Ectodermal cell (in vitro differentiated cells): ENCODE data around the gene GXYLT2.

Experiments used
- H3K27ac ChIP-seq: 2 replicates; pipeline ENCODE4 v1.7.0; 2013; ENCODE audit warnings: mild to moderate bottlenecking, low read depth, low read length; ENCODE audit not compliant: insufficient read depth, poor library complexity, severe bottlenecking
- H3K27me3 ChIP-seq: 2 replicates; pipeline ENCODE4 v1.7.0; 2013; ENCODE audit warnings: mild to moderate bottlenecking, low read length; ENCODE audit not compliant: insufficient read depth, control insufficient read depth, poor library complexity, severe bottlenecking
- H3K36me3 ChIP-seq: one replicate; pipeline ENCODE4 v1.7.0; 2013; ENCODE audit warnings: low read length; ENCODE audit not compliant: control insufficient read depth, insufficient read depth
- H3K4me1 ChIP-seq: one replicate; pipeline ENCODE4 v1.7.0; 2013; ENCODE audit warnings: low read length; ENCODE audit not compliant: control insufficient read depth, insufficient read depth
- H3K4me3 ChIP-seq: 2 replicates; pipeline ENCODE4 v1.7.0; 2013; ENCODE audit warnings: low read depth, low read length, control low read depth; ENCODE audit not compliant: insufficient read depth
- H3K9me3 ChIP-seq: 2 replicates; pipeline ENCODE4 v1.7.0; 2013; ENCODE audit warnings: mild to moderate bottlenecking, low read length, moderate library complexity; ENCODE audit not compliant: control insufficient read depth
- WGBS, 2 experiments: methylation state at CpG; one replicate each; pipeline ENCODE4 v1.1.7; 2013; ENCODE audit warnings: missing lambda C conversion rate in 2 of 2; 5-methylcytosine and 5-hydroxymethylcytosine counted together

The GXYLT2 gene

DNA sequence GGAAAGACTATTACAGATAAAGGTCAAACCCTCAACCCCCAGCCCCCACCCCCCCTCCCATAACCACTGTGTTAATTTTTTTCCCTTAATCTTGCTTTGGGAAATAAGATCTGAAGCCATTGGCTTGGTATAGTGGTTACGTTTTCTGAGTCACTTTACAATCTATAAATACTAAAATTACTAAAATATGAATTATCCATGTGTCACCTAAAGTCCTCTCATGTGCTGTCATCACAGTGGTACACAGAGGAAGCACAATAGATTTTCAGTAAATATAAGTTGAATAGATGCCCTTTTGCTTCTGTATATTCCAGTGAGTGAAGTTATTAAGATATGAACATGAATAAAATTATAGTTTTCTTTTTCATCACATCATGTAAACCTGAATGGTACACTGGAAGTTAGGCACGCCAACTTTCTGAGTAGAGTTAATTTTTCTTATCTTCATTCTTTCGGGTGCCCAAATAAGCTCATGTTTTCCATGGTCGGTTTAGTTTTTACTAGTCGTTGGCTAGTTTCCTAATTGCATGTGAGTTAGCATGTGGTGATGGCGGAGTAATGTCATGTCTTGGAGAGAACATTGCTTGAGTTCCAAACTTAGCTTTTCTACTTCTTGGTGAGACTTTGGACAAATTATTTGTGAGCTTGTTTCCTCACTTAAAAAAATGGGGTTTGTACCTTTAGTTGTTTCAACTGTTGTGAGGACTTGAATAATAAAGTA lies 120.3 kb downstream of the GXYLT2 start:
- H3K4me3 ChIP-seq, result no peak overlapping the region
- WGBS, 2 experiments, result 83 to 90% methylated on average over 5 to 6 of the region's 6 CpGs
- no peaks in the 10 kb centered on the region for H3K27me3 ChIP-seq
- H3K9me3 ChIP-seq, result no peaks in the 10 kb centered on the region
- no peak overlapping the region for H3K27ac ChIP-seq
- peaks cover 13% of the 10 kb centered on the region for H3K36me3 ChIP-seq
- H3K4me1 ChIP-seq, result no peaks in the 10 kb centered on the region

GRCh38 chr3:73009008-73009407 lies 121.2 kb downstream of the GXYLT2 start:
- H3K36me3 ChIP-seq, result peaks cover 13% of the 10 kb centered on the region
- WGBS, 2 experiments, result 90 to 93% methylated on average over 4 of the region's 4 CpGs
- H3K9me3 ChIP-seq, result no peaks in the 10 kb centered on the region
- H3K27ac ChIP-seq, result no peak overlapping the region
- no peaks in the 10 kb centered on the region for H3K4me1 ChIP-seq
- no peaks in the 10 kb centered on the region for H3K27me3 ChIP-seq
- no peak overlapping the region for H3K4me3 ChIP-seq

DNA sequence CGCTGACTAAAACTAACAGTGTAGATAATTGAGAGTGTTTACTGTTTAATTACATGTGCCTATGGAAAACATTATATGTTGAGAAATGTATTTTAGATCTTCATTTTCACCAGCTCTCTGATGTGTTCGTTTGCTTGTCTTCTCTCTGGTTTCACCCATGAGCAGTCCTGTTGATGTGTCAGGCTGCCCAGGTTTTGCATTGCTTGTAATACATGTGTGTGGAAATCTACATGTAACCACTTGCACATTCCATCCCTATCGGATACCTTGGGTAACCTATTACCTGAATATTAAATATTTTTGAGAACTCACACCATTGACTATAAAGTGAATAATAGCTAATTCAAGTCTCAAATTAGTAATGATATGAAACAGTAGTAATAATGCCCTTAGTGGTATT lies 121.9 kb downstream of the GXYLT2 start:
- Histone ChIP-seq H3K36me3 (peaks cover 18% of the 10 kb centered on the region), H3K27ac (no peak overlapping the region), H3K4me1 (no peaks in the 10 kb centered on the region), H3K4me3 (no peak overlapping the region), H3K9me3 (no peaks in the 10 kb centered on the region), H3K27me3 (no peaks in the 10 kb centered on the region)
- 96 to 100% methylated on average over 1 to 2 of the region's 3 CpGs for WGBS, 2 experiments

- H3K9me3 ChIP-seq, result no peaks in the 10 kb centered on the region
- H3K4me1 ChIP-seq, result no peaks in the 10 kb centered on the region
- H3K36me3 ChIP-seq, result peaks cover 20% of the 10 kb centered on the region
- H3K4me3 ChIP-seq, result no peak overlapping the region
- H3K27ac ChIP-seq, result no peak overlapping the region
- no peaks in the 10 kb centered on the region for H3K27me3 ChIP-seq
- WGBS, 2 experiments, result 93% methylated on average over 6 of the region's 6 CpGs
Measured at GRCh38 chr3:73010158-73010557, 122.3 kb downstream of the GXYLT2 start.

DNA sequence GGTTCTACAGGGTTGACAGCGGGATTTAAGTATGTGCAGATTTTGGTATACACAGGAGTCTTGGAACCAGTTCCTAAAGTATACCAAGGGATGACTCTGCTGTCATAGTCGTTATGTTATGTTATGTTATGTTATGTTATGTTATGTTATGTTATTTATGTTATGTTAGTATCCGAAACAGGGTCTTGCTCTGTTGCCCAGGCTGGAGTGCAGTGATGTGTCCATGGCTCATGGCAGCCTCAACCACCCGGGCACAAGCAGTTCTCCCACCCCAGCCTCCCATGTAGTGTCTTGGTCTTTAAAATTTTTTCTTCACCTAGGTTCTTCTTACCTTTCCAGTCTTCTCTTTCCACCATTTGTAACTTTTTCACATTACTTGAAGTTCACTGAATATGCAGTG lies 130.5 kb downstream of the GXYLT2 start:
- 89 to 93% methylated on average over 4 of the region's 4 CpGs for WGBS, 2 experiments
- H3K36me3 ChIP-seq, result peaks cover 7% of the 10 kb centered on the region
- no peak overlapping the region for H3K27ac ChIP-seq
- no peaks in the 10 kb centered on the region for H3K27me3 ChIP-seq
- no peaks in the 10 kb centered on the region for H3K4me1 ChIP-seq
- H3K9me3 ChIP-seq, result no peaks in the 10 kb centered on the region
- no peak overlapping the region for H3K4me3 ChIP-seq

- H3K4me1 ChIP-seq, result no peaks in the 10 kb centered on the region
- WGBS, 2 experiments, result 88 to 92% methylated on average over 2 of the region's 5 CpGs
- H3K4me3 ChIP-seq, result no peak overlapping the region
- H3K27me3 ChIP-seq, result no peaks in the 10 kb centered on the region
- H3K9me3 ChIP-seq, result no peaks in the 10 kb centered on the region
- no peak overlapping the region for H3K27ac ChIP-seq
- peaks cover 7% of the 10 kb centered on the region for H3K36me3 ChIP-seq
Measured at GRCh38 chr3:73018790-73019441, 131.1 kb downstream of the GXYLT2 start.

- Histone ChIP-seq H3K36me3 (no peaks in the 10 kb centered on the region), H3K4me3 (no peak overlapping the region), H3K9me3 (no peaks in the 10 kb centered on the region), H3K27me3 (no peaks in the 10 kb centered on the region), H3K27ac (no peak overlapping the region), H3K4me1 (no peaks in the 10 kb centered on the region)
- WGBS, 2 experiments, result 59 to 65% methylated on average over 1 to 2 of the region's 4 CpGs
Measured at GRCh38 chr3:73021301-73021835, 133.5 kb downstream of the GXYLT2 start.

GRCh38 chr3:73024836-73025235 lies 137.0 kb downstream of the GXYLT2 start:
- Histone ChIP-seq H3K27ac (no peak overlapping the region), H3K27me3 (no peaks in the 10 kb centered on the region), H3K4me1 (no peaks in the 10 kb centered on the region), H3K36me3 (no peaks in the 10 kb centered on the region), H3K4me3 (no peak overlapping the region), H3K9me3 (no peaks in the 10 kb centered on the region)

DNA sequence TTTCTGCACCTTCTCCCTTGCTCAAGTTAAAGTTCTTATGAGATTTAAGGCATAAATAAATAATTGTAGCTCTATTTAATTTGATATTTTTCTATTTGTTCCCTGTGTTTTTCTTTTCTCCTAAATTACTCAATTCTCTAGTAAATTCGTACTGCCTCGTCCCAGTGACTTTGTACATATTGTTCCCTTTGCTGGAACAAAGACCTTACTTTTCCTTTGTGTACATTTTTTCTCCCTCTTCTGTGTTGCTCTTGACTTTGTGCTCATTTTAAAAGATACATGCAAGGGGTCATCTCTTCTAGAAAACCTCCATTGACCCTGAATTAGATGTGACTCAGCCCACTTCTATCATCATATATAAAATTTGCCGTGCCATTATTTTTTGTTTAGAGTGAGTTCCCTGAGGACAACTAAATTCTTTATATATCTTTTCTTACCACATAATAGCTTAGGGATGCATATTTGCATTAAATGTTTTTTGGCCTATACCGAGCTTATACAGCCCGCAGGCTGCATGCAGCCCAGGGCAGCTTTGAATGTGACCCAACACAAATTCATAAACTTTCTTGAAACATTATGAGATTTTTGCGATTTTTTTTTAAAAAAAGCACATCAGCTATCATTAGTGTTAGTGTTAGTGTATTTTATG lies 138.4 kb downstream of the GXYLT2 start:
- WGBS, 2 experiments, result 84 to 86% methylated on average over 4 to 6 of the region's 6 CpGs
- no peaks in the 10 kb centered on the region for H3K36me3 ChIP-seq
- H3K9me3 ChIP-seq, result no peaks in the 10 kb centered on the region
- no peaks in the 10 kb centered on the region for H3K4me1 ChIP-seq
- no peaks in the 10 kb centered on the region for H3K27me3 ChIP-seq
- no peak overlapping the region for H3K4me3 ChIP-seq
- no peak overlapping the region for H3K27ac ChIP-seq
